Naive B cell (primary cell): ENCODE measurements around the gene AKR1E2. TPM values are rescaled to one million over a fixed set of nuclear protein-coding genes. Genes with fewer than 3 reads are reported as not detected.
A peak's percentile ranks its signal among the peaks of the same experiment; 100 is the strongest.

Experiments
- ATAC-seq, 2 donors: fragments of 150-1000 bp; cut with Tn5 transposase; 2 replicates each; pipeline ENCODE4 v1.10.0; 2021; ENCODE audit warnings: low read depth in 2 of 2, mild to moderate bottlenecking in 2 of 2, moderate library complexity in 2 of 2
- DNase-seq: peaks from one replicate; pipeline ENCODE4 v3.0.0; 2022
- H3K27ac Mint-ChIP-seq, 6 donors: one replicate each; pipeline ENCODE4 v1.8.0; 2020 to 2022; ENCODE audit warnings: mild to moderate bottlenecking in 6 of 6, mixed read lengths in 6 of 6, moderate library complexity in 5 of 6, inconsistent platforms in 2 of 6
- H3K27me3 Mint-ChIP-seq, 3 donors: one replicate each; pipeline ENCODE4 v1.8.0; 2021 to 2022; ENCODE audit warnings: mixed read lengths in 3 of 3, mild to moderate bottlenecking in 1 of 3
- H3K36me3 Mint-ChIP-seq, 2 donors: one replicate each; pipeline ENCODE4 v1.8.0; 2020 to 2022; ENCODE audit warnings: mixed read lengths in 2 of 2, inconsistent platforms in 1 of 2, mild to moderate bottlenecking in 1 of 2
- H3K4me1 Mint-ChIP-seq, 3 donors: one replicate each; pipeline ENCODE4 v1.8.0; 2020 to 2022; ENCODE audit warnings: mixed read lengths in 3 of 3, inconsistent platforms in 1 of 3, mild to moderate bottlenecking in 1 of 3, moderate library complexity in 1 of 3
- H3K4me3 Mint-ChIP-seq, 8 donors: one replicate each; pipeline ENCODE4 v1.8.0; 2020 to 2022; ENCODE audit warnings: mild to moderate bottlenecking in 8 of 8, mixed read lengths in 8 of 8, moderate library complexity in 8 of 8, inconsistent platforms in 2 of 8
- H3K9me3 Mint-ChIP-seq, 7 donors: one replicate each; pipeline ENCODE4 v1.8.0; 2020 to 2022; ENCODE audit warnings: mixed read lengths in 7 of 7, mild to moderate bottlenecking in 5 of 7, inconsistent platforms in 2 of 7, moderate library complexity in 1 of 7
- polyA plus RNA-seq, 6 donors: library from polyadenylated mRNA; unstranded; fragments of 300-500 nt; fragmentation: Illumina TruSeq; gene quantifications; one replicate each; pipeline ENCODE4 v1.2.3, GENCODE V29; 2021; ENCODE audit warnings: low read depth in 6 of 6

The AKR1E2 gene
- polyA plus RNA-seq, 6 donors from 2014 or later, result not detected

- peaks cover 0 to 7% (median 3%) of the 10 kb centered on the region in 3 donors for H3K4me1 Mint-ChIP-seq
- no peaks in the 10 kb centered on the region for H3K9me3 Mint-ChIP-seq
- DNase-seq (no peak), ATAC-seq (no peak)
- H3K27ac Mint-ChIP-seq, result no peak overlapping the region
- H3K27me3 Mint-ChIP-seq, result no peaks in the 10 kb centered on the region
- no peaks in the 10 kb centered on the region for H3K36me3 Mint-ChIP-seq
- no peak overlapping the region for H3K4me3 Mint-ChIP-seq
These were observed 11.5 kb downstream of the AKR1E2 start for GRCh38 chr10:4837551-4837950.

GRCh38 chr10:4838743-4839142, 12.7 kb downstream of the AKR1E2 start:
- H3K27ac Mint-ChIP-seq, result no peak overlapping the region
- no peak for ATAC-seq
- peaks cover 0 to 7% (median 3%) of the 10 kb centered on the region in 3 donors for H3K4me1 Mint-ChIP-seq
- DNase-seq, result no peak
- H3K4me3 Mint-ChIP-seq, result no peak overlapping the region
- H3K27me3 Mint-ChIP-seq, result no peaks in the 10 kb centered on the region
- H3K36me3 Mint-ChIP-seq, result no peaks in the 10 kb centered on the region
- H3K9me3 Mint-ChIP-seq, result no peaks in the 10 kb centered on the region

- ATAC-seq (no peak), DNase-seq (no peak)
- Mint-ChIP-seq H3K4me3 (no peak overlapping the region), H3K27me3 (no peaks in the 10 kb centered on the region), H3K36me3 (no peaks in the 10 kb centered on the region), H3K27ac (no peak overlapping the region), H3K4me1 (peaks cover 0 to 7% (median 3%) of the 10 kb centered on the region in 3 donors), H3K9me3 (no peaks in the 10 kb centered on the region)
These were observed 13.3 kb downstream of the AKR1E2 start for GRCh38 chr10:4839353-4839752.

DNA sequence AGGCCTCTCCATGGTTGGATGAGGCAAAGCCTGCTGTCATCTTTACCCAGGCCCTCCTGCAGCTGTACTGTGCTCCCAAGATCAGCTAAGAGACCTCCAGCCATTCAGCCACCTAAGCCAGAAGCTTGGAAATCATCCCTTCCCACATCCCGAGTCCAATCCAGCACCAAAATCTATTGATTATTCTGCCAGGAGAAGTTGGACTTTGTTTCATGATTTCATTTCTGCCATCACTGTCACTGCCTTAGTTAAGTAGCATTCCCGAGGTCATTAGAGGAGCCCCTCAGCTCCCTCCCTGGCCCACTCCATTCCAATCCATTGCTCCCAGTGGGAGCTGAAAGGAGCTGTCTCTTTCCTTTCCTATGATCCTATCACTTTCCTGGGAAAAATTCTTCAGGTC, 14.1 kb downstream of the AKR1E2 start:
- H3K4me1 Mint-ChIP-seq, result peaks cover 0 to 7% (median 3%) of the 10 kb centered on the region in 3 donors
- no peak overlapping the region for H3K4me3 Mint-ChIP-seq
- ATAC-seq, result no peak
- no peaks in the 10 kb centered on the region for H3K9me3 Mint-ChIP-seq
- no peaks in the 10 kb centered on the region for H3K36me3 Mint-ChIP-seq
- DNase-seq, result no peak
- H3K27me3 Mint-ChIP-seq, result no peaks in the 10 kb centered on the region
- H3K27ac Mint-ChIP-seq, result peak overlapping the region in 1 of 6 donors; percentile 60

DNA sequence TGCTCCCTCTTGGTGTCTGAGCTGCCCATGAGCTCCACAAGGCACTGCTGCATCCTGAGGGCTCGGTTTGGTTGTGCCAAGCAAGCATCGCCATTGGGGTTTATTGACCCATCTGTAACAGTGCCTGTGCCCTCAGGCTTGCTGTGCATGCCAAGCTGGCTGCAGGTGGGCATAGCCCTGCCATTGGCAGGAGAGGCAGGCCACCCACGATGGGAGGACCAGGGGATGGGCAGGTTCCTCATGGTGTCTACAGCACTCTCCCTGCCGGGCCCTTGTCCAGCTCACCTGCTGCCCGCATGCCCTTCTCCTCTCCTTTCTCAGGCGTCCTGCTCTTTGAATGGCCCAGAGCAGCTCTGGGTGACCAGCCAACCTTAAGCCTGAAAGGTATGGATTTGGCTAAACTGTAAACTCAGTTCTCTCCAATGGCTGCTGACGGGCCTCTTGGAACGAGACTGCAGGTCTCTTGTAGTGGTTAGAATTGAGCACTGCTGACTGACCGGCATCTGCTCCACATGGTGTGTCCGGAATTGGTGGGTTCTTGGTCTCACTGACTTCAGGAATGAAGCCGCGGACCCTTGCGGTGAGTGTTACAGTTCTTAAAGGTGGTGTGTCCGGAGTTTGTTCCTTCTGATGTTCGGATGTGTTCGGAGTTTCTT, 17.6 kb downstream of the AKR1E2 start:
- Mint-ChIP-seq H3K27ac (no peak overlapping the region), H3K9me3 (no peaks in the 10 kb centered on the region), H3K4me1 (peaks cover 0 to 7% (median 3%) of the 10 kb centered on the region in 3 donors), H3K27me3 (no peaks in the 10 kb centered on the region), H3K4me3 (no peak overlapping the region), H3K36me3 (no peaks in the 10 kb centered on the region)
- ATAC-seq, result no peak
- DNase-seq, result no peak

GRCh38 chr10:4844864-4845263, 18.9 kb downstream of the AKR1E2 start:
- DNase-seq (no peak), ATAC-seq (no peak)

GRCh38 chr10:4845766-4846165, 19.8 kb downstream of the AKR1E2 start:
- Mint-ChIP-seq H3K4me3 (no peak overlapping the region), H3K9me3 (no peaks in the 10 kb centered on the region), H3K27ac (no peak overlapping the region), H3K4me1 (peaks cover 8 to 13% (median 9%) of the 10 kb centered on the region in 3 donors), H3K27me3 (no peaks in the 10 kb centered on the region), H3K36me3 (no peaks in the 10 kb centered on the region)
- no peak for DNase-seq
- ATAC-seq, result no peak

More at GRCh38 chr10:4844864-4845263, 18.9 kb downstream of the AKR1E2 start:
- Mint-ChIP-seq H3K27me3 (no peaks in the 10 kb centered on the region), H3K36me3 (no peaks in the 10 kb centered on the region), H3K4me1 (peaks cover 5 to 9% (median 5%) of the 10 kb centered on the region in 3 donors), H3K4me3 (no peak overlapping the region), H3K9me3 (no peaks in the 10 kb centered on the region), H3K27ac (no peak overlapping the region)

GRCh38 chr10:4846775-4847174, 20.8 kb downstream of the AKR1E2 start:
- no peak for ATAC-seq

GRCh38 chr10:4847561-4848355, 21.8 kb downstream of the AKR1E2 start:
- H3K9me3 Mint-ChIP-seq, result no peaks in the 10 kb centered on the region
- peaks cover 8 to 13% (median 9%) of the 10 kb centered on the region in 3 donors for H3K4me1 Mint-ChIP-seq

More at GRCh38 chr10:4846775-4847174, 20.8 kb downstream of the AKR1E2 start:
- Mint-ChIP-seq H3K4me3 (no peak overlapping the region), H3K4me1 (peaks cover 8 to 13% (median 9%) of the 10 kb centered on the region in 3 donors), H3K9me3 (no peaks in the 10 kb centered on the region), H3K27ac (no peak overlapping the region), H3K27me3 (peaks cover 0 to 2% (median 0%) of the 10 kb centered on the region in 3 donors), H3K36me3 (no peaks in the 10 kb centered on the region)
- DNase-seq, result no peak

GRCh38 chr10:4848356-4849041, 22.5 kb downstream of the AKR1E2 start:
- H3K9me3 Mint-ChIP-seq, result no peaks in the 10 kb centered on the region
- no peaks in the 10 kb centered on the region for H3K36me3 Mint-ChIP-seq
- peak overlapping the region in 1 of 8 donors; percentile 52 for H3K4me3 Mint-ChIP-seq
- DNase-seq (no peak), ATAC-seq (no peak)
- peak overlapping the region in 1 of 6 donors; percentile 80 for H3K27ac Mint-ChIP-seq
- H3K27me3 Mint-ChIP-seq, result peaks cover 0 to 7% (median 0%) of the 10 kb centered on the region in 3 donors
- peaks cover 8 to 13% (median 9%) of the 10 kb centered on the region in 3 donors for H3K4me1 Mint-ChIP-seq

More at GRCh38 chr10:4847561-4848355, 21.8 kb downstream of the AKR1E2 start:
- no peak for ATAC-seq
- Mint-ChIP-seq H3K27ac (peak overlapping the region in 2 of 6 donors; percentile 16 to 63), H3K27me3 (peaks cover 0 to 7% (median 0%) of the 10 kb centered on the region in 3 donors), H3K4me3 (no peak overlapping the region), H3K36me3 (no peaks in the 10 kb centered on the region)
- DNase-seq, result no peak

DNA sequence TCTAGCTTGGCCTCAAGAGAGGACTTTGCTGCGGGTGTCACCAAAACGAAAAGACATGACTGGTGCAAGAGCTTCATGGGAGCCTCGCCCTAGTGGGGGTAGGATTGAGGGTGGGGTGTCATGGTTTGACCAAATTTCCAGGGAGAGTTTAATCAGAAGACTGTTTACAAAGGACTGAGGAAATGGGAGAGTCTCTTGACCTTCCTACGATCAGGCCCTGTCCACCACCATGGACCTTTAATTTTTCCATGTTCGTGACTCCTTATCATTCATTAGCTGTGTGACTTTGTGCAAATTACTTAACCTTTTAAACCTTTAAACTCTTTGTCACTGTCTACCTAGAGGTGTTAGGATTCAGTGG, 23.0 kb downstream of the AKR1E2 start:
- peak overlapping the region in 3 of 6 donors; percentile 50 to 80 (median 67) for H3K27ac Mint-ChIP-seq
- H3K27me3 Mint-ChIP-seq, result peaks cover 0 to 7% (median 0%) of the 10 kb centered on the region in 3 donors
- DNase-seq (no peak), ATAC-seq (no peak)
- H3K4me3 Mint-ChIP-seq, result peak overlapping the region in 1 of 8 donors; percentile 52
- H3K36me3 Mint-ChIP-seq, result no peaks in the 10 kb centered on the region
- peaks cover 8 to 13% (median 9%) of the 10 kb centered on the region in 3 donors for H3K4me1 Mint-ChIP-seq
- no peaks in the 10 kb centered on the region for H3K9me3 Mint-ChIP-seq

DNA sequence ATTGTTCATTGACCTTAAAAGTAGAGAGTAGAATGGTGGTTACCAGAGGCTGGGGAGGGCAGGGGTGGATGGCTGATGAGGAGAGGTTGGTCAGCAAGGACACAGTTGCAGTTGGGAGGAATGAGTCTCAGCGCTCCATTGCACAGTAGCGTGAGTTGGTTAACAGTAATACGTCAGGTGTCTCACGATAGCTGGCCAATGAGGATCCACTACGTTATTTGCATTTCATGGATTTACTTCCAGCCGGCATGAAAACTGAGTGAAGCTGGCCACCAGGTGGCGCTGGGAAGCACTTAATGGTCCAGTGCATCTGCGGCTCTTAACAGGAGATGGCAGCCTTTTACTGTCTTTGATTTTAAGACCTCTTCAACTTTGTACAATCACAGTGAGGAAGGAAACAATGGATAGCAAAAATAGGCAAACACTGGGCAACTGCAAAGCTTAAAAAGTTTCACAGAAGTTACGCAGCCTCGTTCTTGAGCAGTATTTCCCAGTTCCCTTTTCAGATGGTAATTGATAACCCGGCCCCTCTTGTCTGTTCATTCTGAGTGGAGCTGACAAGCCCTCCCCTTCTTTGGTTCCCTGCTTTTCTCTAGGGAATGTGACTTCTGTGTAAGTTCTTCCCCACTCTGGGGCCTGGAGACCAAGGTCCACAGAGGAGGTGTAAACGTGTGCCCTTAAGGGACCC, 23.7 kb downstream of the AKR1E2 start:
- no peaks in the 10 kb centered on the region for H3K9me3 Mint-ChIP-seq
- peaks cover 0 to 7% (median 0%) of the 10 kb centered on the region in 3 donors for H3K27me3 Mint-ChIP-seq
- DNase-seq, result peak; percentile 59
- peak overlapping the region in 3 of 8 donors; percentile 23 to 54 (median 53) for H3K4me3 Mint-ChIP-seq
- no peaks in the 10 kb centered on the region for H3K36me3 Mint-ChIP-seq
- peak; percentile 86 to 87 for ATAC-seq
- peak overlapping the region in 3 of 6 donors; percentile 50 to 72 (median 67) for H3K27ac Mint-ChIP-seq
- peaks cover 8 to 13% (median 9%) of the 10 kb centered on the region in 3 donors for H3K4me1 Mint-ChIP-seq

- no peak overlapping the region for H3K27ac Mint-ChIP-seq
These were observed 24.4 kb downstream of the AKR1E2 start for GRCh38 chr10:4850397-4850796.

More at GRCh38 chr10:4850397-4850796, 24.4 kb downstream of the AKR1E2 start:
- no peak for ATAC-seq
- no peak for DNase-seq
- H3K36me3 Mint-ChIP-seq, result no peaks in the 10 kb centered on the region
- no peaks in the 10 kb centered on the region for H3K9me3 Mint-ChIP-seq
- peak overlapping the region in 1 of 8 donors; percentile 6 for H3K4me3 Mint-ChIP-seq
- H3K27me3 Mint-ChIP-seq, result peaks cover 0 to 7% (median 0%) of the 10 kb centered on the region in 3 donors
- peaks cover 8 to 13% (median 9%) of the 10 kb centered on the region in 3 donors for H3K4me1 Mint-ChIP-seq
